K562 (cell line): Measurements from ENCODE around the gene CRTAP. TPM values are rescaled to one million over a fixed set of nuclear protein-coding genes. Genes with fewer than 3 reads are reported as not detected.

Experiments used
- HDGF ChIP-seq: fragments of 450-650 bp; IDR thresholded peaks from 2 replicates; pipeline ENCODE4 v1.6.1; 2016
- KAT8 ChIP-seq: fragments of 450-650 bp; IDR thresholded peaks from 2 replicates; pipeline ENCODE4 v1.6.1; 2016; ENCODE audit warnings: low read depth, mild to moderate bottlenecking
- POU5F1 ChIP-seq: fragments of 150-350 bp; IDR thresholded peaks from 2 replicates; pipeline ENCODE4 v1.6.1; 2014; ENCODE audit warnings: borderline replicate concordance, low read length, low read depth, mild to moderate bottlenecking; ENCODE audit not compliant: partially characterized antibody
- ZNF583 ChIP-seq: fragments of 250-450 bp; sonication (Bioruptor Pico); IDR thresholded peaks from 2 replicates; pipeline ENCODE4 v1.4.0; 2020
- polyA plus RNA-seq, 8 experiments: library from polyadenylated mRNA; depleted of rRNA in 4 of 8; stranded (reverse) in 5 of 8; unstranded in 3 of 8; fragments of >200 nt; fragmentation: Nextera tagmentation in 2 of 8; fragmentation: Illumina TruSeq in 1 of 8; extraction: Ambion mirVana in 2 of 8; extraction: Trizol in 1 of 8; gene quantifications; 2 replicates each; pipeline versions ENCODE4 v1.2.1 to v1.2.3, GENCODE V29; 2011 to 2014; ENCODE audit warnings: inconsistent platforms in 1 of 8, missing spikeins in 1 of 8
- total RNA-seq, 7 experiments: library from RNA; depleted of rRNA in 6 of 7; stranded (reverse); fragments of >200 nt in 6 of 7; fragmentation: Illumina TruSeq in 2 of 7; extraction: Trizol in 2 of 7; gene quantifications; 2 replicates each; pipeline versions ENCODE4 v1.2.1 to v1.2.3, GENCODE V29; 2011 to 2021; ENCODE audit warnings: low replicate concordance in 1 of 7
- TF ChIP-seq, protein P1 (sequence below): fragments of 450-650 bp; formaldehyde crosslinking; IDR thresholded peaks from 2 replicates; pipeline ENCODE4 v1.4.0; 2020; ENCODE audit warnings: mild to moderate bottlenecking, moderate library complexity
- TF ChIP-seq, protein P2 (sequence below): fragments of 450-650 bp; IDR thresholded peaks from 2 replicates; pipeline ENCODE4 v1.6.1; 2014; ENCODE audit warnings: low read depth, mild to moderate bottlenecking, moderate library complexity, borderline replicate concordance
- TF ChIP-seq, protein P3 (sequence below): sonication (generic); formaldehyde crosslinking; IDR thresholded peaks from 2 replicates; pipeline ENCODE4 v1.9.0; 2022; ENCODE audit warnings: mild to moderate bottlenecking, missing genetic modification reagents
- TF ChIP-seq, protein P4 (sequence below), 2 experiments: fragments of 450-650 bp; IDR thresholded peaks; 2 replicates each; pipeline ENCODE4 v1.6.1; 2018; ENCODE audit warnings: mild to moderate bottlenecking in 2 of 2, low read depth in 1 of 2; ENCODE audit not compliant: partially characterized antibody in 2 of 2

CRTAP gene
- total and polyA plus RNA-seq, 9 of the 15 experiments (the other 6 are each of a cell fraction or from before 2014, with no cell fraction given) = 10.0 to 121 (median 53.0) TPM

DNA sequence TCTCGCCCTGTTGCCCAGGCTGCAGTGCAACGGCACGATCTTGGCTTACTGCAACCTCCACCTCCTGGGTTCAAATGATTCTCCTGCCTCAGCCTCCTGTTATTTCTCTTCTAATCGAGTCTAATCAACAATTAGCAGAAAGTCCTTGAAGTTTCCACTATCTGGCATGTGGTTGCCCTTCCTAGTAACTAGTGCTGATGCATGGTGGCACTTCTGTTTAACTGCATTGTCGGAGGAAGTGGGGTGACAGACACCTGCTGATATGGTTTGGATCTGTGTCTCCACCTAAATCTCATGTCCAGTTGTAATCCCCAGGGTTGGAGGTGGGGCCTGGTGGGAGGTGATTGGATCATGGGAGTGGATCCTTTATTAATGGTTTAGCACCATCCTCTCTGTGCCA is 9.2 kb downstream of the CRTAP start (continued):
- TF ChIP-seq KAT8 (no peak), ZNF583 (no peak), POU5F1 (no peak), HDGF (no peak)
- TF ChIP-seq, protein P1, sequence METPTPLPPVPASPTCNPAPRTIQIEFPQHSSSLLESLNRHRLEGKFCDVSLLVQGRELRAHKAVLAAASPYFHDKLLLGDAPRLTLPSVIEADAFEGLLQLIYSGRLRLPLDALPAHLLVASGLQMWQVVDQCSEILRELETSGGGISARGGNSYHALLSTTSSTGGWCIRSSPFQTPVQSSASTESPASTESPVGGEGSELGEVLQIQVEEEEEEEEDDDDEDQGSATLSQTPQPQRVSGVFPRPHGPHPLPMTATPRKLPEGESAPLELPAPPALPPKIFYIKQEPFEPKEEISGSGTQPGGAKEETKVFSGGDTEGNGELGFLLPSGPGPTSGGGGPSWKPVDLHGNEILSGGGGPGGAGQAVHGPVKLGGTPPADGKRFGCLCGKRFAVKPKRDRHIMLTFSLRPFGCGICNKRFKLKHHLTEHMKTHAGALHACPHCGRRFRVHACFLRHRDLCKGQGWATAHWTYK (CRISPR knock-in tag) = no peak
- TF ChIP-seq, protein P2, sequence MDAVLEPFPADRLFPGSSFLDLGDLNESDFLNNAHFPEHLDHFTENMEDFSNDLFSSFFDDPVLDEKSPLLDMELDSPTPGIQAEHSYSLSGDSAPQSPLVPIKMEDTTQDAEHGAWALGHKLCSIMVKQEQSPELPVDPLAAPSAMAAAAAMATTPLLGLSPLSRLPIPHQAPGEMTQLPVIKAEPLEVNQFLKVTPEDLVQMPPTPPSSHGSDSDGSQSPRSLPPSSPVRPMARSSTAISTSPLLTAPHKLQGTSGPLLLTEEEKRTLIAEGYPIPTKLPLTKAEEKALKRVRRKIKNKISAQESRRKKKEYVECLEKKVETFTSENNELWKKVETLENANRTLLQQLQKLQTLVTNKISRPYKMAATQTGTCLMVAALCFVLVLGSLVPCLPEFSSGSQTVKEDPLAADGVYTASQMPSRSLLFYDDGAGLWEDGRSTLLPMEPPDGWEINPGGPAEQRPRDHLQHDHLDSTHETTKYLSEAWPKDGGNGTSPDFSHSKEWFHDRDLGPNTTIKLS = no peak
- TF ChIP-seq, protein P3, sequence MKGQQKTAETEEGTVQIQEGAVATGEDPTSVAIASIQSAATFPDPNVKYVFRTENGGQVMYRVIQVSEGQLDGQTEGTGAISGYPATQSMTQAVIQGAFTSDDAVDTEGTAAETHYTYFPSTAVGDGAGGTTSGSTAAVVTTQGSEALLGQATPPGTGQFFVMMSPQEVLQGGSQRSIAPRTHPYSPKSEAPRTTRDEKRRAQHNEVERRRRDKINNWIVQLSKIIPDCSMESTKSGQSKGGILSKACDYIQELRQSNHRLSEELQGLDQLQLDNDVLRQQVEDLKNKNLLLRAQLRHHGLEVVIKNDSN = no peak
- TF ChIP-seq, protein P4, sequence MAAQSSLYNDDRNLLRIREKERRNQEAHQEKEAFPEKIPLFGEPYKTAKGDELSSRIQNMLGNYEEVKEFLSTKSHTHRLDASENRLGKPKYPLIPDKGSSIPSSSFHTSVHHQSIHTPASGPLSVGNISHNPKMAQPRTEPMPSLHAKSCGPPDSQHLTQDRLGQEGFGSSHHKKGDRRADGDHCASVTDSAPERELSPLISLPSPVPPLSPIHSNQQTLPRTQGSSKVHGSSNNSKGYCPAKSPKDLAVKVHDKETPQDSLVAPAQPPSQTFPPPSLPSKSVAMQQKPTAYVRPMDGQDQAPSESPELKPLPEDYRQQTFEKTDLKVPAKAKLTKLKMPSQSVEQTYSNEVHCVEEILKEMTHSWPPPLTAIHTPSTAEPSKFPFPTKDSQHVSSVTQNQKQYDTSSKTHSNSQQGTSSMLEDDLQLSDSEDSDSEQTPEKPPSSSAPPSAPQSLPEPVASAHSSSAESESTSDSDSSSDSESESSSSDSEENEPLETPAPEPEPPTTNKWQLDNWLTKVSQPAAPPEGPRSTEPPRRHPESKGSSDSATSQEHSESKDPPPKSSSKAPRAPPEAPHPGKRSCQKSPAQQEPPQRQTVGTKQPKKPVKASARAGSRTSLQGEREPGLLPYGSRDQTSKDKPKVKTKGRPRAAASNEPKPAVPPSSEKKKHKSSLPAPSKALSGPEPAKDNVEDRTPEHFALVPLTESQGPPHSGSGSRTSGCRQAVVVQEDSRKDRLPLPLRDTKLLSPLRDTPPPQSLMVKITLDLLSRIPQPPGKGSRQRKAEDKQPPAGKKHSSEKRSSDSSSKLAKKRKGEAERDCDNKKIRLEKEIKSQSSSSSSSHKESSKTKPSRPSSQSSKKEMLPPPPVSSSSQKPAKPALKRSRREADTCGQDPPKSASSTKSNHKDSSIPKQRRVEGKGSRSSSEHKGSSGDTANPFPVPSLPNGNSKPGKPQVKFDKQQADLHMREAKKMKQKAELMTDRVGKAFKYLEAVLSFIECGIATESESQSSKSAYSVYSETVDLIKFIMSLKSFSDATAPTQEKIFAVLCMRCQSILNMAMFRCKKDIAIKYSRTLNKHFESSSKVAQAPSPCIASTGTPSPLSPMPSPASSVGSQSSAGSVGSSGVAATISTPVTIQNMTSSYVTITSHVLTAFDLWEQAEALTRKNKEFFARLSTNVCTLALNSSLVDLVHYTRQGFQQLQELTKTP (IDR thresholded peaks at IDR 0.05; ENCODE audit: low read depth in 1 of 2, partially characterized antibody in 2 of 2) = no peak
